Stimulated activated naive CD8-positive, alpha-beta T cell treated with anti-CD3 and anti-CD28 coated beads, Interleukin-15, Interleukin-2, amounts not matched to agents 100 U/mL and 50 U/mL, for 24 hours (primary cell): ENCODE measurements around the gene FHOD3.
"Not testable (repeated sequence)": the region's sequence is repeated elsewhere in the genome, so short reads cannot be mapped to it uniquely, and the experiment has no call there.

Experiments used
- ATAC-seq: fragments of 150-1000 bp; cut with Tn5 transposase; one replicate; pipeline ENCODE4 v1.10.0; 2021
- DNase-seq: peaks from one replicate; pipeline ENCODE4 v3.0.0; 2021

FHOD3 gene

DNA sequence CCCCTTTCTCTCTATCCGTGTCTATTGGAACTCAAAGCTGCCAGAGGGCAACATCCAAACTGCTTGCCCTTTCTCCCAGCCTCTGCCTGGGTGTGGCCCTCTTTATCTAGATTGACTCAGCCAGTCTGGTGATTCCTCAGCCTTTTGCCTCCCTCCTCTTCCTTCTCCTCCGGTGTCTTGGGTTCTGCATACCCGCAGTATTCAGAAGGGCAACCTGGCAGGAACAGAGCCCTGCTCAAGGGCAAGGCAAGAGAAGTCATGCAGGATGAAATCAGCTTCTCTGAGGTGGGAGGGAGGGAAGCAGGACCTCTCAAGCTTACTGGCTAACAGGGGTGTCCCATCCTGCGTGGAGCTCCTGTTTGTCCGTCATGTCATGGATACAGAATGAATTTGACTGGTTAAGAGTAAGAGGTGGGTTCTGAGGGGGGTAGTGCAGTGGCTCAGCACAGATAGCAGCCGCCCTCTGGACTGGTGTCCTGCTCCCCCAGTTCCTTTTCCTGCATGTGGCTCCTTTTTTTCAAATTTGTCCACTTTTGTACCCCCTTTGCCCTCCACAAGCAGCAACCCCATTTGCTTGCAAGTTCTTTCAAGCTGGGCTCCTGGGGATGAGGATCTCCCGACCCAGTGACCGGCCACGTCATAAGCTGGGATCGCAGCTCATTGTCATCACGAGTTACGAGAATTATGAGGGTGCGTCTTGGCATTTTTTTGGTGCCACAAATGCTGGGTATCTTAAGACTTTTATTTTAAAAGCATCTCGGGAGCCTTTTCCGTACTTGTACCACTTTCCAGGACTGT, 154.1 kb downstream of the FHOD3 start:
- DNase-seq, result no peak
- no peak for ATAC-seq

DNA sequence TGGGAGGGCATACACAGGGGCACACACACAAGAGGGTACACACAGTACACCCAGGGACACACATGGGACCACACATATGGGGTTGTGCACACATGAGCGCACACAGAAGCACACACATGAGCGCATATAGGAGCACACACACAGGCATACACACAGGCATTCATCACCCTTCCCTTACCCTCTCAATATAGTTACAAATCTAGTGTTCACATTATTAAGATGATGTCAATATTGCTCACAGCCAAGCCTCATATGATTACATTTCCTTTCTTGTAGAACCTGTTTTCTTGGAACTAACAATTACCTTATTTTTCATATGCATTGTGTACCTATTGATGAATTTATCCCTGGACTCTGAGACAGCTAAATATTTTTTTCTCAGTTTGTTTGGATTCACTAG, 156.7 kb downstream of the FHOD3 start:
- ATAC-seq (no peak), DNase-seq (no peak)

DNA sequence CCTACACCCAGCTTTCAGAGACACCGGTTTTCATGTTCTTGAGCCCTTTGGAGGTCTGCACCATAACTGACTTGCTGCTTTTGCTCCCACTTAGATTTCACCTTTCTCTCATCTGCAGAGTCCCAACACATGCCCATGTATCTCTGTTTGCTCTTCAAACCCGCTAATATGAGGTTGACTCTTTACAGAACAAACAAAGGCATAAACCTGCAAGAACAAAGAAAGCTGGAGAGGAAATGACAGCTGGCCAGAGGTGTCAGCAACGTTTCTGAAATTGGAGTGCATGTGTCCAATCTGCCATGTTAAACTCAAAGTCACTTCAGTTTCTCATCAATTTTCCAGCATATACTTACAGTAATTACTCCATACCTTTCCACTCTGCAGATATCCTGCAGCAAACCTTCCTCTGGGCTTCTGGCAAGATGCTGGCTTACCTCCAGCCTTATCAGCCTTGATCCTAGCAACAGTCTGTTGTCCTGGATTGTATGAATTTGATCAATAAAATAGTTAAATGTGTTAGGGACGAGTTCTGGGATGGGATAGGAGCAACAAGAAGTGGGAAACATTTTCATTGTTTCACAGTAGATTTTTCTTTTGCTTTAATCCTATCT, 157.4 kb downstream of the FHOD3 start:
- no peak for ATAC-seq
- no peak for DNase-seq

DNA sequence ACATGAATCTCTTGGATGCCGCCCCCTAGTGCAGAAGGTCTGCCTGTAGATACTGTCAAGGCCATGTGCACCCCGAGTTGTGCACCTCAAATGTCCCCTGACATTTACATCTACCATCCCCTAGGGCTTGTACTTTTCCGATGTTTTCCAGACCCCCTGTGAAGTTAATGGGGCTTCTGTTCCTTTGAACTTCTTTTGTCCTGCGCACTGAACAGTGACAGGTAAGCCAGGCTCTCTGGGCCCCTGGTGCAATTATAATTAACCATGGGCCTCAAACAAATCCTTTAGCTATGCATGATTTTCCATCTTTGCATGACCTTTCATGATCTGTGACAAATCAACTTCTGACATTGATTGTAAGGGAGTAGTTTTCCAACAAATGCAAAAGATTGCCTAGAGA, 158.4 kb downstream of the FHOD3 start:
- DNase-seq (no peak), ATAC-seq (no peak)

DNA sequence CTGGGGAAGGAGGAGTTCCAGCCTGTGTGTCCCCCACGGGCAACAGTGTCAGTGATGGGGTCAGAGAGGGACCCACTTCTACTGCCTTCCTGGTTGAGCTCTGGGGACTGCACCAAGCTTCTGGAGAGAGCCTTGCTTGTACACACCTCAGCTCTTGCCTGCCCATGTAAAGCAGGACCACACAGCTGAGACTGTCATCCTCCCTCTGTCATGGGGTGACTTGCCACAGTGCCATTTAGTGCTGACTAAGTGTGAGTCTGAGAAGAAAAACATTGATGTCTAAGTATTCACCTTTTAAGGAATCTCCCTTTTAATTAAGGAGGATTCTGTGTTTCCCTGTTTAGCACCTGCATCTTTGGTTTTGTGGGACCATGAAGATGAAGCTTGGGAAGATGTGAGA, 159.1 kb downstream of the FHOD3 start:
- DNase-seq, result no peak

DNA sequence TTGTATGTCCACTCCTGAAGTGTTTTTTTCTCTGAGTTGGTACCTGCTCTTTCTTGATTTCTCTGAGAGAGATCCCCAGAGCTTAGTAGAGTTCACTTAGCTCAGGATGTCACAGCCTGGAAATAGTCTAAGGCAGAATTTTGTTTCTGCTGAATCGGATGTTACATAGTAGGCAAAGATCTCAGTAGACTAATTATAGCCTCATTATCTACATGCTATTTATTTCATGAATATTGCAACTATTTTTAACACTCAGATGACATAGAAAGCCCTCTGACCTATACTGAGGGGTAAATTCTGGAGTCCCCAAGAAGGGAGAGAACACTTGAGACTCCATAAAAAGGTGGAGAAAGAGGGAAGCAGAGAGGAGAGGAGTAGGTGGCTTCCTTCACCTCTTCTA, 160.2 kb downstream of the FHOD3 start:
- DNase-seq, result no peak
- ATAC-seq, result no peak

More for the DNA sequence above, 159.1 kb downstream of the FHOD3 start:
- ATAC-seq, result no peak

DNA sequence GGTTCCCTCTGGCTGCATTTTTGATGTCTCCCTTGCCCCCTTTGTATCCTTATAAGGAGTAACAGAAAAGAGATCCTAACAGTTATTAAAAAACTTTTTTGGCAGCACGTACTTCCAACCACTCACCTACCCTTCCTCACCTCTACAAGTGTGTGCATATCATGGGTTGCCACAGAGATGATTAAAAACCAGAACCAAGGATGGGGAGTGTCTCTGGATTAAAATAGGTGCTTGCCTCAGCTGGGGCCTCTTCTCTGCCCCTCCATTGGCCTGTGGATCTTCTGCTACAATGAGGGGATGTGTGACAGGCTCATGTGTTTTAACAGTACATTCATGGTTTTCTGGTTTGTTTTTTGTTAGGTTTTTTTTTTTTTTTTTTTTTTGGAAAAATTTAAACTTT, 160.8 kb downstream of the FHOD3 start:
- ATAC-seq, result no peak
- DNase-seq, result no peak

DNA sequence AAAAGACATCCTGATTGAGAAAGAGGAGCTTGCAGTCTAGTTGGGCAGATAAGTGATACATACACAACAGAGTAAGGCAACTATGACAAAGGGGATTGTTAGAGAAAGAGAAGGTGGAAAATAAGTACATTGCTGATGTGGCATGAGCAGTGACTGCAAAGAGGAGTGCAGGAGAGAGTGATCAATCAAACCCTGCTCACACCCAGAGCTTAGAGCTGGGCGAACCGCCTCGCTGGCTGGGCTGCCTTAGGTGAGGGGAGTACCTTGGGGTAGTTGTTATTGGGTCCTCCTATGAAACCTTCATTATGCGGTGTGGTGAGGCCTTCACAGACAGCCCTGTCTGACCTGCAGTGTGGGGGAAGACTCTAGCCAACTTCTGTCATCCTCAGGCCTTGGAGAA, 161.7 kb downstream of the FHOD3 start:
- DNase-seq, result no peak
- ATAC-seq, result no peak

DNA sequence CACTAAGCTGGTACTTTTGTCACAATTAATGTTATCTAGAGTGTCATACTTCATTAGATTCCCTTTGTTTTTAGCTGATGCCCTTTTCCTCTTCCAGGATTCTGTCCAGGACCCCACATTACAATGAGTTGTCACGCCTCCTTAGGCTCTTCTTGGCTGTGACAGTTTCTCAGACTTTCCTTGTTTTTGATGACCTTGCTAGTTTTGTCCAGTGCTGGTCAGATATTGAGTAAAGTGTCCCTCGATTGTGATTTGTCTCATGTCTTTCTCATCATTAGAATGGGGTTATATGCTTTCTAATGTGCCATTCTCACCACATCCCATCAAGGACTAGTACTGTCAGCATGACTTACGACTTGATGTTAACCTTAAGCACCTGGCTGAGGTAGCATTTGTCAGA, 162.3 kb downstream of the FHOD3 start:
- no peak for DNase-seq
- no peak for ATAC-seq

DNA sequence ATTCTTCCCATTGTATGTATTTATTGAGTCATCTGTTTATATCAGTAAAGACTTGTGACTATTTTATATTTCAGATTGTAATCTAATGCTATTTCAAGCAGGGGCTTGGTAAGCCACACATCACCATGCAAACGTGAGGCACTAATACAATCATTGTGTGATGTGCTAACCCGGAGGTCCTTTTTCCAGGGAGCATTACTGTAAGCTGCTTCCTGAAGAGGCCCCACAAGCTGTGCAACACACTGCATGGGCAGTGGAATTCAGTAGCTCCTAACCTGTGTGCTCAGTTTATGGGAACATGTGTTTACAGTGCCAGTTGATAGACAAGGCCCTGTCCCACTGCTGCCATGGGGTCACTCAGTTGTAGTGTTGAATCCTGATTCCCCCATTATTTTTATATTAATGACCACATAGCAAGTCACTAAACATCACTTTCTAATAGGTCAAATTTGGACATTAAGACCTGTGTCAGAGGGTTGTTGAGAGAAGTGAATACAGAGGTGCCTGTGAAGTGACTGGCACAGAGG, 162.9 kb downstream of the FHOD3 start:
- no peak for ATAC-seq
- no peak for DNase-seq

DNA sequence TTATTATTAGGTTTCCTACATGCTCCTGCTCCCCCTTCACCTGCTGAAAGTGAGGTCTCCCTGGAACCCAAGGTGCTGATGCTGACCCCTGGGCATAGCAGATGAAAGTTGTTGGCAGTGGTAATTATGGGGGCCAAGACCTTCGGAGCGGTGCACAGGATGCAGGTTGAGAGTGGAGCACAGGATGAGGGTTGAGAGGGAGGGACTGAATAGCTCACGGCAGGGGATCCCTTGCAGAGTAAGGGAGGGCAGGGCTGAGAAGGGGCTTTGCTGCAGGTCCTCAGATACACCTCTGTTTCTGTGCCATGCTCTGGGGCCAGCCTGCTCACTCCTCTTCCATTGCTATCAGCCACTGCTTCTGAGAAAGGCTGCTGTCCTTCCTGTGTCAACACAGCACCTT, 163.3 kb downstream of the FHOD3 start:
- DNase-seq, result no peak
- ATAC-seq, result no peak

DNA sequence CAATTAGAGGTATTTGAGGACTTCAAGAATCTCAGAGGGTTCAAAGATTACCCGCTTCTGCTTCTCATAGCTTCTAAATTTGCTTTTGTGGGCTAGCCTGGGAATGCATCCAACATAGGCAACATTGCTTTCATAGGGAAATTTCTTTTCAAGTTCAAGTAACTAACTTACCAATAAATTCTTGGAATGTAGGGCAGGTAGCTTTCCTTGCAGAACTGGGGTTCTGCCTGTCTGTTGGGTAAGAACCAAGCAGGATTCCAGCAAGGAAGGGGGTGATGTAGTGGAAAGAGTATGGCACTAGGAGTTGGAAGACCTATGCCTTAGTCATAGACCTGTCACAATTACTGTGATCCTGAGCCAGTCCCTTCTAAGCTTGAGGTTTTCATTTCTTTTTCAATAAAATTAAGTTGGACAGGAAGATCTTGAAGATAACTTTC, 164.1 kb downstream of the FHOD3 start:
- DNase-seq (no peak), ATAC-seq (no peak)

DNA sequence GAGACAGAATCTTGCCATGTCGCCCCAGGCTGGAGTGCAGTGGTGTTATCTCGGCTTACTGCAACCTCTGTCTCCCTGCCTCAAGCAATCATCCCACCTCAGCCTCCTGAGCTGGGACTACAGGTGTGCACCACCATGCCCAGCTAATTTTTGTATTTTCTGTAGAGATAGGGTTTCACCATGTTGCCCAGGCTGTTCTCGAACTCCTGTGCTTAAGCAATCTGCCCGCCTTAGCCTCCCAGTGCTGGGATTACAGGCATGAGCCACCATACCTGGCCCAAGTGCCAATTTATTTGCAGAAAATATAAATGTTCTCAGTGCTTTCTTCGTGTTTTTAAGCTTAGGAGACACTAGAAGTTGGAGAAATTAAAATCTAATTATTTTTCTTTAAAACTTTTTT, 166.0 kb downstream of the FHOD3 start:
- not testable (repeated sequence) for ATAC-seq, DNase-seq

DNA sequence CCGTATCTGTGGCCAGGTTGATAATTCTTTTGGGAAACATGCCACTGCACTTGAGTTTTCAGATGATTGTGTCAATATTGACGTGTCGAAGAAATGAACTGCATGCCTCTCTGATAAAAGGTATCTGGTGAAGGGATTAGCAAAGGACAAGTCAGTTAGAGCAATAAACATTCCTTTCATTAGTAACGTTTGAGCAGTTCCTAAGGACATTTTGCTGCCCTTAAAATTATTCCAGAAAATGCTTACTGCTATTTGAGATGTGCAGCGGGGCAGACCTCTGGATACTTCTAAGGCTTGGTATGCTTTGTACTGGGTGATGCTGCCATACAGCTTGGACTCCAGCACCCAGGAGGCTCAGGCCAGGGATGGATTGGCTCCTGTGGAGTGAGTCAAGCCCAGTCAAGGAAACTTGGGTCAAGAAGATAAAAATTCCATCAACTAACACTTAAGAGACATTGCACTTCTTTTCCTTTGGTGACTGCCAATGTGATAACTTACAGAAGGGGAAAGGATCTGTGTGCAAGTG, 166.7 kb downstream of the FHOD3 start:
- ATAC-seq (no peak), DNase-seq (no peak)

DNA sequence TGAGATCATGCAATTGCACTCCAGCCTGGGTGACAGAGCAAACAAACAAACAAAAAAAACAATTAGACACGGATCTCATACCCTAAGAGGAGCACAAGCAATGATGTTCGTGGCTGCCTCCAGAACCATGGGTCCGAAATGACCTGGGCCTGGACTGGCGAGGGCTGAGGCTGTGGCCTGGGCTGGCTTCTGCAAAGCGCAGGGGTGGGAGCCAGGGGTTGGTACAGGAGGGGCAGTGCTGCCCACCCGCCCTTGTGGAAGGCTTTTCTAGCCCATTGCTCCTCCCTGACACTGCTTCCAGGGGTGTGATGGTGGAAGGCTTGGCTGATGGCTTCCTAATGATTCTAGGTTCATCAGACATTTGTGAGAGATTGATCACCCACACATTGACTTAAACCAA, 167.8 kb downstream of the FHOD3 start:
- no peak for DNase-seq
- ATAC-seq, result no peak

DNA sequence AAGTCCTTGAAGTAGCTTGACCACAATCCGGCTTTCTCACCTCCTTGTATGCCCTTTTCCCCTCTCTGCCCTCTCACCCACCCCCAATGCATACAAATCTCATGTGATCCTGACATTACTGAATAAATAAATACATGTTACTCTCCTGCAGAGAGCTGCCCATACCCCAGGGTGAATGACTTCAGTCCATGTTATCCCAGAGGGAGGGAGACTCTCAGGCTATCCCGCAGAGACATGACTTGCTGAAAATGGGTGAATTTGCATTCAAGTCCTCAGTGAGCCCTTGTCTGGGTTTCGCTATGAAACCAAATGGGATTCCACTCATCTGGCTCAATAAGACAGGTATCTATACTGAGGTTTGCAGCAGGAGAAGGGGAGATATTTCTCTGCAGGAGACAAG, 168.5 kb downstream of the FHOD3 start:
- no peak for DNase-seq
- ATAC-seq, result no peak

DNA sequence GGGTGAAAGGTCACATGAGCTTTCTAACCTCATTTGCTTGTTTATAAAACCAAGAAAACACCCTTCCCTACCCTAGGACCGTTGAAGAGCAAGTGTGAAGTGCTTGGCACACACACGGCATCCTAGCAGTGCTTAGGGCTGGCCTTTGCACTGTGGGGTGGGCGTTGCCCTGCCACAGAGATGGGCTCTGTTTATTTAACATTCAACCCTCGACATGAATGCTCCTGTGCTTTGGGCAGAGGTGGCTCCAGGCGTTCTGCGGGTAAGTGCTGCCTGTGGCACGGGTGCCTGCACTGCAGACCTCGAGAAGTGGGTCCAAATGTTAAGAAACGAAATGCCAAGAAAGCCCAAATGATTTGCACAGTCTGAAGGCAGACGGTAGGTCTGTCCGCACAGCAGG, 170.1 kb downstream of the FHOD3 start:
- ATAC-seq, result no peak
- DNase-seq, result no peak

DNA sequence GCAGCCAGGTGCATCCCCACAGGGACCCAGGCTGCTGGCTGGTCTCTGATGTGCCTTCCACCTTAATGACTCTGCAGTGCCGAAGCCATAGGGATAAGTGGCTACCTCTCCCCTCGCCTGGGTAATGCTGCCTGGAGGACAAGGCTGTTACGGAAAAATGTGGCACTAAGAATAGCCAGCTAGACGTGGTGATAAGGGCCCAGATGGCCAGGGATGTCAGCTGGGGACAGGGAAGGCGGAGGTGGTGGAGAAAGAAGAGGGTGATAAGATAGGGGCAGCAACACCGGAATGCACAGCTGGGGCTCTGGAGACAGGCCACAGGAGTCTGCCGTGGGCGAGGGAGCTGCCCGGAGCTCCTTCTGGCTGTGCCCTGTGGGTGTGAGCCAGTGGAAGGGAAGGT, 170.6 kb downstream of the FHOD3 start:
- no peak for ATAC-seq
- no peak for DNase-seq

DNA sequence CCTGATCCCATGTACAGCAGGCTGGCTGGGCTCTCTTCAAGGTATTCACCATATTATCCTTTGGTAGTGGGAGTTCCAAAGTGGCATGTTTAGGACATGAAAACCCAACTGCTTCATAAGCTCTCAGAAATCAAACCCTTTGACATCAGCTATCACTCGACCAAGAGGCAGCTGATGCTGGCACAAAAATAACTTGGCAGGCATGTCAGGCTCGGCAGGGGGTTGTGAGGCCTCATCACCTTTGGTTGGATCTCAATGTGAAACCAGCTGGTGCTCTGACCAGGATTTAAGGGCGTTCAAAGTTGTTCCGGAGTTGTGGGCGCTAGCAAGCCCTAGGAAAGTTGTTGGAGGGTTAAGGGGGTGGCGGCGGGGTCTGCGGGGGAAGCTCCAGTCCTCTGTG, 171.9 kb downstream of the FHOD3 start:
- DNase-seq, result no peak
- ATAC-seq, result no peak

DNA sequence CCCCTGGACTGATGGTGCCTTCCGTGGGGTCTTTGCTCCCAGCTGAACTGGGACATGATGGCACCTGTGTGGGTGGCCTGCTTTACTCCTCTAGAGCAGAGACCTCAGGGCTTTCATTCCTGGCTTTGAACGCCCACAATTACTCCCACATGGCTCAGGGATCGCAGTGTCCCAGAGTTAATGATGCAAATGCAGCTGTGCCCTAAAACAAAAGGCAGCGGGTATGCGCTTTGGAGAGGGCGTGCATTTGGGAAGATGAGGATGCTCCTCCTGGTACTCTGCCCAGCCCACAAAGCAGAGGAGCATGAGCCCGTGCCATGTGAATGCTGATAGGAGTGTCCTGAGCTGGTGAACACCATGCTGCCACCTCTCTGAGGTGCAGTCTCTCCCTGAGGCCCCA, 173.4 kb downstream of the FHOD3 start:
- ATAC-seq (no peak), DNase-seq (no peak)

DNA sequence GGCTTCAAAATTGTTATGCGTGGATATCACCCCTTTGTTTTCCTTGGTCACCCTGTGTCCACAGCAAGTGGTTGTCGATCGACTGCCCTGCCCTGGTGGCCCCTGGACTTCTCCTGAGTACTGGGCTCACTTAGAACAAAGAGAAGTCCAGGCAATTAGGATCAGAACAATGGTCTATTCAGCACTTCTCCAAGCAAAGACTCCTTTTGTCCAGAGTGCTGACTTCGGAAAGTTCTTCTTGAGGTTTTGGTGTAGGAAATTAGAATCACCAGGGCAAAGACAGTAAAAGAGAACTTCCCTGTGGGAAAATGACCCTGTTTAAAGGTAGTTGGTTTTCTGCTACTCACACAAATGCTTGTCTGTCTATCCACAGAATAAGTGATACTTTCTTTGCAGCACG, 173.9 kb downstream of the FHOD3 start:
- DNase-seq (no peak), ATAC-seq (no peak)

DNA sequence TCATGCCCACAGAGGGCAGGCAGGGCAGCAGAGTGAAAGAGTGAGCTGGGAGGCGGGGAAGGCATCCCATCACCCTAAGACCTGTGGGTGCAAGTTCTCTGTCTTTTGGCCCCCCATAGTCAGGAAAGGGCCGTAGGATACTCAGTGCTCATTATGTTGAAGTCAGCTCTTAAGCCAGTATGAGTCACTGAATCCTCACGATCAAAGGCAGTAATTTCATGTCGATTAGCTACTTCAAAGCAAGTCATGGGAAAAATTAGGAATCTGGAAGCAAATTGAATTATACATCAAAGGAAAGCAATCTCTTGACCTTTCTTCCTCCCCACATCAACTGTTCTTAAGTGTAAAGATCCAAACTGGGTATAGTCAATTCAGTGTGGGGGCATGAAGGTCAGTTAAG, 178.9 kb downstream of the FHOD3 start:
- ATAC-seq, result no peak

DNA sequence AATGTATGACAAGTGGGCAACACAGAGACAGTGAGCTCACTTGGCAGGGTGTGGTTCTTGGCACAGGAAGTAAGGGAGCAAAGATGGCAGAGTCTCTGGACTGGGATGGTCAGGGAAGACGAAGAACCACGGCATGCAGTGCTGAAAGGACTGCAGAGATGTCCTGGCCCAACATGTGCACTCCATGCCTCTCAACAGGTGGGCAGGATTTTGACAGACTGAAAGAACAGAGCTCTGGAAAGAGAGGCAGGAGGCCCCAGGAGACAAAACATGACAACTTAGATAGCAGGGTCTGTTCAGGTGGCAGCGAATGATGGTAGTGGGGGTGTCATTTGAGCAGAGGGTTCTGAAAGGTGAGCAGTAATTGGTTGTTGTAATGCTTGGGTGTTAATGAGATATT, 180.3 kb downstream of the FHOD3 start:
- no peak for DNase-seq
- no peak for ATAC-seq

More for the DNA sequence above, 178.9 kb downstream of the FHOD3 start:
- DNase-seq, result no peak

DNA sequence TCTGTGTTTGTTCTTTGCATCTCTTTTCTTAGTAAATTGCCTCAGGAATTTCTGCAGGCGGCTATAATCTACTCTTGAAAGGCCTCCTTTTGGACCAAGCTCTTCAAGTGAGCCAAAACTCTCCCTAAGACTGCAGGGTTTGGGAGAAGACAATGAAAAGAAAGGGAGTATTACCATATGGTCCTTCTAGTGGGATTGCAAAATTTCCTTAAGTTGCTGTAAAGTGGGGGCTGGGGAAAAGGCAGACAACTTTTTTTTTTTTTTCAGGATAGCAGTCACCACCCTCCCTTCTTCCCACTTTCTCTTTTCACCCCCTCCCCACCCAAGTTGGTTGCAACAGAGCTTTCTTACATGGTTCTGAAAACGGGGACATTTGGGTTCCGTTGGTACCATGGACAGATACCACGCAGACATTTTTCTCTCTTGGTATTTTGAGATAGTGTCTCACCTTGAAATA, 183.7 kb downstream of the FHOD3 start:
- DNase-seq (no peak), ATAC-seq (no peak)
